ENCODE results near the gene CSF1R.

DNA sequence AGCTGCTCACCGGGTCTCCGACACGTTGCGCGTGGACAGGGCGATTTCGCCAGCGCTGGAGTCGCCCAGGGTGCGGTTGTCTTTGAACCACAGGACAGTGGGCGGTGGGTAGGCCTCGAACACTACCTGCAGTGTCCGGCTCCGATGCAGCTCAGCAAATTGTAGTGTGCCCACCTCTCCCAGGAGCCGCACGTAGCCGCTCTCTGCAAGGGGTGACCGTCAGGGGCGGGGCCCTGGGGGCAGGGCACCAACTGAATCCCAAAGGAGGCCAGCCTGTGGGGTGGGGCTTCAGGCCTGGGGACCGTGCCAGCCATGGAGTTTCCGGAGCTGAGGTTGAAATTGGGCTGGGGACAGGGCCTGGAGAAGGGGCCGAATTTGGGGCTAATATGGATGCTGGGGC, 46.4 kb upstream of the CSF1R start:
- TF ChIP-seq, protein P1, sequence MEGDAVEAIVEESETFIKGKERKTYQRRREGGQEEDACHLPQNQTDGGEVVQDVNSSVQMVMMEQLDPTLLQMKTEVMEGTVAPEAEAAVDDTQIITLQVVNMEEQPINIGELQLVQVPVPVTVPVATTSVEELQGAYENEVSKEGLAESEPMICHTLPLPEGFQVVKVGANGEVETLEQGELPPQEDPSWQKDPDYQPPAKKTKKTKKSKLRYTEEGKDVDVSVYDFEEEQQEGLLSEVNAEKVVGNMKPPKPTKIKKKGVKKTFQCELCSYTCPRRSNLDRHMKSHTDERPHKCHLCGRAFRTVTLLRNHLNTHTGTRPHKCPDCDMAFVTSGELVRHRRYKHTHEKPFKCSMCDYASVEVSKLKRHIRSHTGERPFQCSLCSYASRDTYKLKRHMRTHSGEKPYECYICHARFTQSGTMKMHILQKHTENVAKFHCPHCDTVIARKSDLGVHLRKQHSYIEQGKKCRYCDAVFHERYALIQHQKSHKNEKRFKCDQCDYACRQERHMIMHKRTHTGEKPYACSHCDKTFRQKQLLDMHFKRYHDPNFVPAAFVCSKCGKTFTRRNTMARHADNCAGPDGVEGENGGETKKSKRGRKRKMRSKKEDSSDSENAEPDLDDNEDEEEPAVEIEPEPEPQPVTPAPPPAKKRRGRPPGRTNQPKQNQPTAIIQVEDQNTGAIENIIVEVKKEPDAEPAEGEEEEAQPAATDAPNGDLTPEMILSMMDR (conservative IDR thresholded peaks at IDR 0.05; ENCODE audit: low read depth, low read length) = no peak
- TF ChIP-seq EZH2 (IDR thresholded peaks at IDR 0.05; ENCODE audit: borderline replicate concordance, low read depth, low read length, poor library complexity, severe bottlenecking) = no peak
